Spleen (tissue), 11 donors: Measurements from ENCODE around the gene SLC35F3. TPM values are rescaled to one million over a fixed set of nuclear protein-coding genes. Genes with fewer than 3 reads are reported as not detected.

Experiments
- DNase-seq: peaks from one replicate; pipeline ENCODE4 v3.0.0-alpha.2; 2020
- H3K27ac ChIP-seq, 8 donors: fragments of 200-600 bp; sonication (generic) in 7 of 8; 1 replicate in 4 of 8; 2 replicates in 4 of 8; pipeline versions ENCODE4 v1.5.0 to v1.8.0; 2016 to 2021; ENCODE audit warnings: inconsistent platforms in 4 of 8, mild to moderate bottlenecking in 4 of 8, moderate library complexity in 1 of 8
- H3K27me3 ChIP-seq, 7 donors: fragments of 200-600 bp; sonication (generic) in 6 of 7; replicated peaks in 1 of 7; 1 replicate in 4 of 7; 2 replicates in 3 of 7; pipeline versions ENCODE4 v1.5.0 to v1.8.0; 2016 to 2021; ENCODE audit warnings: inconsistent platforms in 3 of 7, mild to moderate bottlenecking in 1 of 7
- H3K36me3 ChIP-seq, 6 donors: fragments of 200-600 bp; sonication (generic) in 5 of 6; 1 replicate in 4 of 6; 2 replicates in 2 of 6; pipeline versions ENCODE4 v1.5.0 to v1.8.0; 2016 to 2021; ENCODE audit warnings: inconsistent platforms in 2 of 6
- H3K4me1 ChIP-seq, 6 donors: fragments of 200-600 bp; sonication (generic) in 5 of 6; 1 replicate in 3 of 6; 2 replicates in 3 of 6; pipeline versions ENCODE4 v1.5.0 to v1.8.0; 2016 to 2021; ENCODE audit warnings: inconsistent platforms in 3 of 6
- H3K4me3 ChIP-seq, 8 donors: fragments of 200-600 bp; sonication (generic) in 7 of 8; 1 replicate in 4 of 8; 2 replicates in 4 of 8; pipeline versions ENCODE4 v1.5.0 to v1.8.0; 2016 to 2021; ENCODE audit warnings: inconsistent platforms in 4 of 8, mild to moderate bottlenecking in 4 of 8, moderate library complexity in 2 of 8
- H3K9me3 ChIP-seq, 8 donors: fragments of 200-600 bp; sonication (generic) in 7 of 8; 1 replicate in 4 of 8; 2 replicates in 4 of 8; pipeline versions ENCODE4 v1.5.0 to v1.8.0; 2016 to 2021; ENCODE audit warnings: inconsistent platforms in 4 of 8
- POLR2A ChIP-seq, 3 donors: fragments of 450-650 bp; IDR thresholded peaks; one replicate each; pipeline ENCODE4 v1.5.1; 2017; ENCODE audit warnings: antibody characterized with exemption in 3 of 3, mild to moderate bottlenecking in 1 of 3
- POLR2AphosphoS5 ChIP-seq, 3 donors: sonication (generic); formaldehyde crosslinking; IDR thresholded peaks; one replicate each; pipeline ENCODE4 v1.5.1; 2017; ENCODE audit warnings: antibody characterized with exemption in 3 of 3
- whole genome bisulfite sequencing, 5 donors: extraction: QIAGEN DNeasy Blood & Tissue Kit in 3 of 5; methylation state at CpG; one replicate each; pipeline versions ENCODE4 v1.1.5 to v1.1.7; 2013 to 2018; 5-methylcytosine and 5-hydroxymethylcytosine counted together
- intact Hi-C: fragments of 100-400 bp; cut with DNase I; formaldehyde crosslinking; loops from one replicate; pipeline ENCODE4 v1.15.0; 2023; ENCODE audit warnings: low total_unique reads
- polyA plus RNA-seq, 3 donors: library from polyadenylated mRNA; stranded (reverse); fragments of 200-250 nt; gene quantifications; one replicate each; pipeline ENCODE4 v1.2.1, GENCODE V29; 2013
- total RNA-seq, 7 donors: library from RNA; depleted of rRNA in 3 of 7; stranded (reverse); fragments of >200 nt in 3 of 7; fragmentation: NEBNext Ultra II Directional in 4 of 7; extraction: Animal tissue kit (Norgen Biotek cat#: 25700) in 4 of 7; gene quantifications; one replicate each; pipeline versions ENCODE4 v1.1.0 to v1.2.1, GENCODE V29; 2016 to 2021
- TF ChIP-seq, protein P1 (sequence below), 11 experiments: fragments of 200-600 bp in 7 of 11; fragments of 450-650 bp in 4 of 11; sonication (generic) in 4 of 11; IDR thresholded peaks in 8 of 11; conservative IDR thresholded peaks in 3 of 11; 1 replicate in 7 of 11; 2 replicates in 4 of 11; pipeline versions ENCODE4 v1.4.0 to v1.8.0; 2016 to 2021; ENCODE audit warnings: antibody characterized with exemption in 11 of 11, inconsistent platforms in 4 of 11, mild to moderate bottlenecking in 1 of 11
- donor health status: healthy with polysubstance abuse.
- donor health status: DM: no; HTN: no; CAD: no; lungs with moderate emphysema.
- donor health status: DM: no; HTN: no; CAD: no.
- donor health status: Bipolar disorder and iron deficiency.
- donor health status: healthy.
- donor health status: DM: no; HTN: no; CAD: no.
- donor health status: DM: yes; HTN: yes; CAD: no.

SLC35F3 gene
- total and polyA plus RNA-seq, 10 donors, result 0.03 to 0.44 (median 0.11) TPM; not detected in 5

DNA sequence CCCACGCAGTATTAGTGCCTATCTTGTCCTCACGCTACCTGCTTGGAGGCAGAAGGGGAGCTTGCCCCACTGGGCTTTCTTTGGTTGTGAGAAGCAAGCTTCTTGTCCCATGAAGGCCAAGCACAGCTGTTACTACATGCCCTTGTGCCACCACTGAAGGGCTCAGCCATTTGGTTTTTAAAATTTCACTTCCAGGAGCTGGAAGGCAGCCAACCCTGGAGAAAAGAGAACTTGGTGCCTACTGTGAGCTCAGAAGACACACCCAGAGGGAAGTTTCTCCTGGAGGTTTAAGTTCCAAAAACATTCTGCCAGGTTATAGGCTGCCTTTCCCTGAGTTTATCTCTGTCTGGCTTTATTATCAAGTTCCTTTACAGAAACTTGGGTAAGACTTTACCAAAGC, 187.4 kb downstream of the SLC35F3 start:
- H3K4me3 ChIP-seq, result no peak overlapping the region
- no peak for DNase-seq
- TF ChIP-seq, protein P1, sequence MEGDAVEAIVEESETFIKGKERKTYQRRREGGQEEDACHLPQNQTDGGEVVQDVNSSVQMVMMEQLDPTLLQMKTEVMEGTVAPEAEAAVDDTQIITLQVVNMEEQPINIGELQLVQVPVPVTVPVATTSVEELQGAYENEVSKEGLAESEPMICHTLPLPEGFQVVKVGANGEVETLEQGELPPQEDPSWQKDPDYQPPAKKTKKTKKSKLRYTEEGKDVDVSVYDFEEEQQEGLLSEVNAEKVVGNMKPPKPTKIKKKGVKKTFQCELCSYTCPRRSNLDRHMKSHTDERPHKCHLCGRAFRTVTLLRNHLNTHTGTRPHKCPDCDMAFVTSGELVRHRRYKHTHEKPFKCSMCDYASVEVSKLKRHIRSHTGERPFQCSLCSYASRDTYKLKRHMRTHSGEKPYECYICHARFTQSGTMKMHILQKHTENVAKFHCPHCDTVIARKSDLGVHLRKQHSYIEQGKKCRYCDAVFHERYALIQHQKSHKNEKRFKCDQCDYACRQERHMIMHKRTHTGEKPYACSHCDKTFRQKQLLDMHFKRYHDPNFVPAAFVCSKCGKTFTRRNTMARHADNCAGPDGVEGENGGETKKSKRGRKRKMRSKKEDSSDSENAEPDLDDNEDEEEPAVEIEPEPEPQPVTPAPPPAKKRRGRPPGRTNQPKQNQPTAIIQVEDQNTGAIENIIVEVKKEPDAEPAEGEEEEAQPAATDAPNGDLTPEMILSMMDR (IDR thresholded peaks at IDR 0.05 in 8 of 11, conservative IDR thresholded peaks at IDR 0.05 in 3 of 11), result no peak
- no peak for TF ChIP-seq POLR2AphosphoS5 (IDR thresholded peaks at IDR 0.05)
- TF ChIP-seq POLR2A (IDR thresholded peaks at IDR 0.05), result no peak
- intact Hi-C loops, result no loop called here
- peaks cover 0 to 12% (median 0%) of the 10 kb centered on the region in 7 donors for H3K27me3 ChIP-seq
- H3K36me3 ChIP-seq, result no peaks in the 10 kb centered on the region
- 84 to 98% (median 89%) methylated on average over 2 of the region's 2 CpGs for WGBS, 5 donors
- peaks cover 0 to 8% (median 0%) of the 10 kb centered on the region in 8 donors for H3K9me3 ChIP-seq
- peaks cover 0 to 8% (median 0%) of the 10 kb centered on the region in 6 donors for H3K4me1 ChIP-seq
- no peak overlapping the region for H3K27ac ChIP-seq

DNA sequence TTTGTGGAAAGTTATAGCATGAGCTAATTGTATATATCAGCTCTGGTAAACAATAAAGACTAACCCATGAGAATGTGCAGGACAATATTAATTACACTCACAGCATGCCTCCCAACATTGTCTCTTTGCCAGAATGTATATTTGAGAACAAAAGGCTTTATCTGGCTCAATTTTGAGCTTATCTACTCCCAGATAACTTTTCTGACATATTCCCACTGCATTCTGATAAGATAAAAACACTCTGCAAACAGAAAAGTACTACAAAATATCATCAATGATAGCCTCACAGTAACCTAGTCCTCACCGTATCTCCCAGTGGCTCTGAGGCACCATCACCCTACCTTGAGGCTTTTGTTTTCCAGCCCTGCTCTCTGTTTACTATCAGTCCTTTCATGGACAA, 188.6 kb downstream of the SLC35F3 start:
- Histone ChIP-seq H3K36me3 (no peaks in the 10 kb centered on the region), H3K27me3 (peaks cover 0 to 11% (median 0%) of the 10 kb centered on the region in 7 donors), H3K4me1 (peaks cover 0 to 8% (median 0%) of the 10 kb centered on the region in 6 donors), H3K4me3 (no peak overlapping the region), H3K27ac (no peak overlapping the region), H3K9me3 (peaks cover 0 to 8% (median 0%) of the 10 kb centered on the region in 8 donors)
- WGBS, 5 donors, result 57 to 87% (median 82%) methylated on average over 1 of the region's 1 CpG
- TF ChIP-seq, protein P1 (IDR thresholded peaks at IDR 0.05 in 8 of 11, conservative IDR thresholded peaks at IDR 0.05 in 3 of 11), result no peak
- TF ChIP-seq POLR2A (IDR thresholded peaks at IDR 0.05), result no peak
- no peak for TF ChIP-seq POLR2AphosphoS5 (IDR thresholded peaks at IDR 0.05)
- intact Hi-C loops, result no loop called here
- DNase-seq, result no peak

DNA sequence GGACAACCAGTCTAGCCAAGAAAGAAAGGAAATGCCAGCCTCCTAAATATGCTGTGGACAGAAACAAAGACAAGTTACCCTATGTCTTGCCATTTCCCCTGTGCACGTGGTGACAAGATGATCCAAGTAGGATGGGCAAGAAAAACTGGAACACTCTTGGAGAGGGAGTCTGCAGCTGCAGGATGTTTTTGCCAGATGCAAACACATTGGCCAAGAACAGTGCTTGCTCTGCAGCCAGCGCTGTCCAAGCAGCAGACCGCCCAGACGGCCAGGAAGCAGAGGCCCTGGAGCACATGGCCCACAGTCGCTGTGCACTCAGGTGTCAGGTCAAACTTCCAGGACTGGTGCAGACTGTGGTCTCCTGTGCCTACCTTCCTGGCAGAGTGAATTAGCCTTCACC, 189.3 kb downstream of the SLC35F3 start:
- no peak for DNase-seq
- H3K27ac ChIP-seq, result no peak overlapping the region
- WGBS, 5 donors, result 48 to 61% (median 55%) methylated on average over 2 to 5 of the region's 5 CpGs
- peaks cover 0 to 8% (median 0%) of the 10 kb centered on the region in 8 donors for H3K9me3 ChIP-seq
- TF ChIP-seq POLR2A (IDR thresholded peaks at IDR 0.05) (no peak), POLR2AphosphoS5 (IDR thresholded peaks at IDR 0.05) (no peak)
- TF ChIP-seq, protein P1 (IDR thresholded peaks at IDR 0.05 in 8 of 11, conservative IDR thresholded peaks at IDR 0.05 in 3 of 11), result no peak
- no peak overlapping the region for H3K4me3 ChIP-seq
- peaks cover 0 to 9% (median 0%) of the 10 kb centered on the region in 7 donors for H3K27me3 ChIP-seq
- intact Hi-C loops, result no loop called here
- H3K36me3 ChIP-seq, result no peaks in the 10 kb centered on the region
- peaks cover 0 to 8% (median 0%) of the 10 kb centered on the region in 6 donors for H3K4me1 ChIP-seq

DNA sequence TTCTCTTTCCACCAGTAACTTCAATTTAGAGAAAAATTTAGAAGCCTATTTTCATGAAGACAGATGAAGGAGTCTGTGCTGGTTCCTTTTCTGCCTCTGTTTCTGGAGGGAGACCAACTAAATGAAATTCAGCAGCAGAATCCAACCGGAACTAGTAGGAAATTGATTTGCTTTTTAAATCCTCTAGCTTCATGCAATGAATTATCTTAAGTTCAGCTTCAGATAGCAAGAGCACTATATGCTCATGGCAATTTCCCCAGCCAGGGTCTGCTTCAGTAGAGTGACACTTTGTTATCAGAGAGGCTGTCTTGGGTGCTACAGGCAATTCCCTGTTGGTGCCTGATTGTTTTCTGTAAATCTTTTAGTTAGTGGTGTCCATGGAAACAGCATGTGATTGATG, 189.7 kb downstream of the SLC35F3 start:
- H3K4me3 ChIP-seq, result no peak overlapping the region
- peaks cover 0 to 8% (median 0%) of the 10 kb centered on the region in 6 donors for H3K4me1 ChIP-seq
- H3K27ac ChIP-seq, result no peak overlapping the region
- no peak for DNase-seq
- peaks cover 0 to 8% (median 0%) of the 10 kb centered on the region in 8 donors for H3K9me3 ChIP-seq
- intact Hi-C loops, result no loop called here
- 61 to 94% (median 85%) methylated on average over 1 of the region's 1 CpG for WGBS, 5 donors
- no peak for TF ChIP-seq POLR2A (IDR thresholded peaks at IDR 0.05)
- no peak for TF ChIP-seq POLR2AphosphoS5 (IDR thresholded peaks at IDR 0.05)
- no peaks in the 10 kb centered on the region for H3K36me3 ChIP-seq
- H3K27me3 ChIP-seq, result peaks cover 0 to 9% (median 0%) of the 10 kb centered on the region in 7 donors
